ENCODE data around the gene UBE2Q2.

The UBE2Q2 gene

GRCh38 chr15:75821786-75822345, 21.4 kb upstream of the UBE2Q2 start:
- Histone ChIP-seq H2AK5ac (ENCODE audit: low read length, severe bottlenecking) (no peak overlapping the region), H4K8ac (ENCODE audit: low read length) (no peak overlapping the region), H3K27me3 (ENCODE audit: control insufficient read depth in 1 of 2, insufficient read depth in 1 of 2, low read length in 2 of 2) (peaks cover 0 to 5% of the 10 kb centered on the region in 2 experiments), H3K14ac (ENCODE audit: low read length in 2 of 2) (no peak overlapping the region), H2BK12ac (ENCODE audit: low read length in 2 of 2) (no peak overlapping the region), H3K9ac (ENCODE audit: low read length) (no peak overlapping the region), H3K4me3 (ENCODE audit: insufficient read depth in 1 of 2, low read depth in 1 of 2, low read length in 2 of 2) (no peak overlapping the region), H3K4me2 (ENCODE audit: low read length, poor library complexity, severe bottlenecking) (no peak overlapping the region), H3K9me3 (ENCODE audit: control insufficient read depth, low read length) (no peaks in the 10 kb centered on the region), H2AFZ (ENCODE audit: low read depth, low read length) (no peak overlapping the region), H3K36me3 (ENCODE audit: control insufficient read depth in 1 of 2, insufficient read depth in 2 of 2, low read depth in 1 of 2, low read length in 2 of 2) (no peaks in the 10 kb centered on the region), H3K79me1 (replicated peaks; ENCODE audit: low read length, poor library complexity, severe bottlenecking) (no peaks in the 10 kb centered on the region), H2BK5ac (ENCODE audit: low read depth, low read length, poor library complexity, severe bottlenecking) (no peak overlapping the region), H3K4ac (ENCODE audit: low read depth in 1 of 2, low read length in 2 of 2) (no peak overlapping the region), H2BK15ac (ENCODE audit: low read depth, poor library complexity, severe bottlenecking) (no peak overlapping the region), H2BK120ac (ENCODE audit: low read depth, low read length) (no peak overlapping the region), H3K23ac (ENCODE audit: low read length in 2 of 2) (no peak overlapping the region), H3K18ac (ENCODE audit: low read depth in 1 of 2, low read length in 2 of 2) (no peak overlapping the region), H3K4me1 (ENCODE audit: control insufficient read depth, insufficient read depth, low read depth, low read length) (peaks cover 8% of the 10 kb centered on the region), H3K27ac (ENCODE audit: low read length, poor library complexity, severe bottlenecking) (no peak overlapping the region), H4K91ac (ENCODE audit: low read length) (no peak overlapping the region)
- DNase-seq, result no peak
- WGBS, result 88% methylated on average over 3 of the region's 4 CpGs

- no peak overlapping the region for H2BK12ac ChIP-seq (ENCODE audit: low read length in 2 of 2)
Measured at GRCh38 chr15:75822685-75823278, 20.5 kb upstream of the UBE2Q2 start.

GRCh38 chr15:75823860-75824613, 19.2 kb upstream of the UBE2Q2 start:
- no peaks in the 10 kb centered on the region for H3K9me3 ChIP-seq (ENCODE audit: control insufficient read depth, low read length)
- 50% methylated on average over 7 of the region's 7 CpGs for WGBS
- H2BK5ac ChIP-seq (ENCODE audit: low read depth, low read length, poor library complexity, severe bottlenecking), result no peak overlapping the region
- no peak overlapping the region for H2BK15ac ChIP-seq (ENCODE audit: low read depth, poor library complexity, severe bottlenecking)
- H3K27ac ChIP-seq (ENCODE audit: low read length, poor library complexity, severe bottlenecking), result no peak overlapping the region
- H3K14ac ChIP-seq (ENCODE audit: low read length in 2 of 2), result peak overlapping the region in 1 of 2 experiments; percentile 6
- peak overlapping the region; percentile 46 for H2AFZ ChIP-seq (ENCODE audit: low read depth, low read length)
- no peak overlapping the region for H3K4me3 ChIP-seq (ENCODE audit: insufficient read depth in 1 of 2, low read depth in 1 of 2, low read length in 2 of 2)
- no peak overlapping the region for H3K4ac ChIP-seq (ENCODE audit: low read depth in 1 of 2, low read length in 2 of 2)
- no peak overlapping the region for H3K4me2 ChIP-seq (ENCODE audit: low read length, poor library complexity, severe bottlenecking)
- H2AK5ac ChIP-seq (ENCODE audit: low read length, severe bottlenecking), result peak overlapping the region; percentile 51
- H3K36me3 ChIP-seq (ENCODE audit: control insufficient read depth in 1 of 2, insufficient read depth in 2 of 2, low read depth in 1 of 2, low read length in 2 of 2), result no peaks in the 10 kb centered on the region
- H3K18ac ChIP-seq (ENCODE audit: low read depth in 1 of 2, low read length in 2 of 2), result no peak overlapping the region
- H4K8ac ChIP-seq (ENCODE audit: low read length), result peak overlapping the region; percentile 12
- H3K4me1 ChIP-seq (ENCODE audit: control insufficient read depth, insufficient read depth, low read depth, low read length), result peaks cover 8% of the 10 kb centered on the region
- H3K27me3 ChIP-seq (ENCODE audit: control insufficient read depth in 1 of 2, insufficient read depth in 1 of 2, low read length in 2 of 2), result peaks cover 0 to 5% of the 10 kb centered on the region in 2 experiments
- no peak for DNase-seq
- H2BK12ac ChIP-seq (ENCODE audit: low read length in 2 of 2), result peak overlapping the region in 1 of 2 experiments; percentile 45
- no peaks in the 10 kb centered on the region for H3K79me1 ChIP-seq (replicated peaks; ENCODE audit: low read length, poor library complexity, severe bottlenecking)
- H2BK120ac ChIP-seq (ENCODE audit: low read depth, low read length), result no peak overlapping the region
- H3K9ac ChIP-seq (ENCODE audit: low read length), result no peak overlapping the region
- H3K23ac ChIP-seq (ENCODE audit: low read length in 2 of 2), result no peak overlapping the region
- no peak overlapping the region for H4K91ac ChIP-seq (ENCODE audit: low read length)

More at GRCh38 chr15:75822685-75823278, 20.5 kb upstream of the UBE2Q2 start:
- Histone ChIP-seq H2AFZ (ENCODE audit: low read depth, low read length) (no peak overlapping the region), H2BK5ac (ENCODE audit: low read depth, low read length, poor library complexity, severe bottlenecking) (no peak overlapping the region), H4K91ac (ENCODE audit: low read length) (no peak overlapping the region), H3K14ac (ENCODE audit: low read length in 2 of 2) (peak overlapping the region in 1 of 2 experiments; percentile 15), H3K79me1 (replicated peaks; ENCODE audit: low read length, poor library complexity, severe bottlenecking) (no peaks in the 10 kb centered on the region), H3K9me3 (ENCODE audit: control insufficient read depth, low read length) (no peaks in the 10 kb centered on the region), H3K4ac (ENCODE audit: low read depth in 1 of 2, low read length in 2 of 2) (no peak overlapping the region), H2BK15ac (ENCODE audit: low read depth, poor library complexity, severe bottlenecking) (no peak overlapping the region), H3K4me2 (ENCODE audit: low read length, poor library complexity, severe bottlenecking) (no peak overlapping the region), H2AK5ac (ENCODE audit: low read length, severe bottlenecking) (peak overlapping the region; percentile 49), H3K9ac (ENCODE audit: low read length) (no peak overlapping the region), H3K4me1 (ENCODE audit: control insufficient read depth, insufficient read depth, low read depth, low read length) (peaks cover 8% of the 10 kb centered on the region), H3K18ac (ENCODE audit: low read depth in 1 of 2, low read length in 2 of 2) (no peak overlapping the region), H3K27me3 (ENCODE audit: control insufficient read depth in 1 of 2, insufficient read depth in 1 of 2, low read length in 2 of 2) (peaks cover 0 to 5% of the 10 kb centered on the region in 2 experiments), H3K36me3 (ENCODE audit: control insufficient read depth in 1 of 2, insufficient read depth in 2 of 2, low read depth in 1 of 2, low read length in 2 of 2) (no peaks in the 10 kb centered on the region), H4K8ac (ENCODE audit: low read length) (no peak overlapping the region), H2BK120ac (ENCODE audit: low read depth, low read length) (no peak overlapping the region), H3K27ac (ENCODE audit: low read length, poor library complexity, severe bottlenecking) (peak overlapping the region; percentile 0), H3K4me3 (ENCODE audit: insufficient read depth in 1 of 2, low read depth in 1 of 2, low read length in 2 of 2) (no peak overlapping the region), H3K23ac (ENCODE audit: low read length in 2 of 2) (no peak overlapping the region)
- DNase-seq, result no peak
- 84% methylated on average over 5 of the region's 5 CpGs for WGBS

GRCh38 chr15:75827691-75828090, 15.6 kb upstream of the UBE2Q2 start:
- Histone ChIP-seq H3K79me1 (replicated peaks; ENCODE audit: low read length, poor library complexity, severe bottlenecking) (no peaks in the 10 kb centered on the region), H4K8ac (ENCODE audit: low read length) (no peak overlapping the region), H3K4me2 (ENCODE audit: low read length, poor library complexity, severe bottlenecking) (no peak overlapping the region), H3K36me3 (ENCODE audit: control insufficient read depth in 1 of 2, insufficient read depth in 2 of 2, low read depth in 1 of 2, low read length in 2 of 2) (no peaks in the 10 kb centered on the region), H2BK12ac (ENCODE audit: low read length in 2 of 2) (no peak overlapping the region), H2BK5ac (ENCODE audit: low read depth, low read length, poor library complexity, severe bottlenecking) (no peak overlapping the region), H3K27ac (ENCODE audit: low read length, poor library complexity, severe bottlenecking) (no peak overlapping the region), H3K14ac (ENCODE audit: low read length in 2 of 2) (no peak overlapping the region), H2AFZ (ENCODE audit: low read depth, low read length) (no peak overlapping the region), H2AK5ac (ENCODE audit: low read length, severe bottlenecking) (no peak overlapping the region), H3K9ac (ENCODE audit: low read length) (no peak overlapping the region), H3K9me3 (ENCODE audit: control insufficient read depth, low read length) (no peaks in the 10 kb centered on the region), H3K23ac (ENCODE audit: low read length in 2 of 2) (no peak overlapping the region), H2BK120ac (ENCODE audit: low read depth, low read length) (no peak overlapping the region), H3K4me3 (ENCODE audit: insufficient read depth in 1 of 2, low read depth in 1 of 2, low read length in 2 of 2) (no peak overlapping the region), H3K18ac (ENCODE audit: low read depth in 1 of 2, low read length in 2 of 2) (no peak overlapping the region), H3K4ac (ENCODE audit: low read depth in 1 of 2, low read length in 2 of 2) (no peak overlapping the region), H3K27me3 (ENCODE audit: control insufficient read depth in 1 of 2, insufficient read depth in 1 of 2, low read length in 2 of 2) (peaks cover 0 to 5% of the 10 kb centered on the region in 2 experiments), H3K4me1 (ENCODE audit: control insufficient read depth, insufficient read depth, low read depth, low read length) (peaks cover 7% of the 10 kb centered on the region), H4K91ac (ENCODE audit: low read length) (no peak overlapping the region), H2BK15ac (ENCODE audit: low read depth, poor library complexity, severe bottlenecking) (no peak overlapping the region)
- no peak for DNase-seq
- WGBS, result 70% methylated on average over 2 of the region's 3 CpGs

Data from mesenchymal stem cell (in vitro differentiated cells and primary cell).